ENCODE results near the gene SNX27.
A peak's percentile ranks its signal among the peaks of the same experiment; 100 is the strongest.

The SNX27 gene

DNA sequence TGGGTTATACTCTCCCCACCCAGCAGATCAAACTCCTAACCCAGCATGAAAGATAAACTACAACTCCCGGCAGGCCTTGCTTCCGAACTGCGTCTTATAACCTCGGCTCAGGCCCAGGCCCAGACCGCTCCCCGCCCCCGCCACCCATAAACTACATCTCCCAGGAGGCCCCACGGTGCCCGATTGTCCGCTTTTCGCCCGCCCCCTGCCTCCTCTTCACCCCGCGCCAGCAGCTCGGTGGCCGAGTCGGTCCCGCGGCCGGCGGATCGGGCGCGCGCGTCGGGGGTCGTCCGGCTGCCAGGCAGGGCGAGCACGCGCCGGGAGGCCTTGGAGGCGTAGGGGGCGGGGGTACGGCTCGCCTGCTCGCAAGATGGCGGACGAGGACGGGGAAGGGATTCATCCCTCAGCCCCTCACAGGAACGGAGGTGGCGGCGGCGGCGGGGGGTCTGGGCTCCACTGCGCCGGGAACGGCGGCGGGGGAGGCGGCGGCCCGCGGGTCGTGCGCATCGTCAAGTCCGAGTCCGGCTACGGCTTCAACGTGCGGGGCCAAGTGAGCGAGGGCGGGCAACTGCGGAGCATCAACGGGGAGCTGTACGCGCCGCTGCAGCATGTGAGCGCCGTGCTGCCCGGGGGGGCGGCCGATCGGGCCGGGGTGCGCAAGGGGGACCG is at the start of gene SNX27 (continued):
- TF ChIP-seq ZNF623 (tag by site-specific recombination; IDR thresholded peaks at IDR 0.05) (no peak), ZNF76 (tag by site-specific recombination; IDR thresholded peaks at IDR 0.05; ENCODE audit: borderline replicate concordance, low read depth) (peak; percentile 97), REPIN1 (tag by site-specific recombination; IDR thresholded peaks at IDR 0.05; ENCODE audit: low read depth) (no peak), ZNF558 (tag by site-specific recombination; IDR thresholded peaks at IDR 0.05) (no peak), GLIS1 (tag by site-specific recombination; IDR thresholded peaks at IDR 0.05) (peak; percentile 43; the same call in 1 of the 2 replicates), BCL11B (tag by site-specific recombination; IDR thresholded peaks at IDR 0.05; ENCODE audit: low read depth) (no peak), SP2 (tag by site-specific recombination; IDR thresholded peaks at IDR 0.05) (peak; percentile 50), KLF10 (tag by site-specific recombination; IDR thresholded peaks at IDR 0.05) (peak; percentile 63), ZNF776 (tag by site-specific recombination; IDR thresholded peaks at IDR 0.05; ENCODE audit: borderline replicate concordance) (no peak), ZNF214 (tag by site-specific recombination; IDR thresholded peaks at IDR 0.05; ENCODE audit: borderline replicate concordance) (no peak), ZNF621 (tag by site-specific recombination; IDR thresholded peaks at IDR 0.05) (no peak), ZSCAN16 (tag by site-specific recombination; IDR thresholded peaks at IDR 0.05) (no peak), ZNF433 (tag by site-specific recombination; IDR thresholded peaks at IDR 0.05; ENCODE audit: low read depth) (no peak), ZBTB48 (tag by site-specific recombination; IDR thresholded peaks at IDR 0.05) (peak; percentile 47; the same call in 1 of the 2 replicates), IKZF3 (tag by site-specific recombination; IDR thresholded peaks at IDR 0.05) (peak; percentile 58; the same call in 1 of the 2 replicates), ZNF837 (tag by site-specific recombination; IDR thresholded peaks at IDR 0.05) (no peak), ZNF292 (tag by site-specific recombination; IDR thresholded peaks at IDR 0.05; ENCODE audit: borderline replicate concordance, low read depth) (no peak), ZNF239 (tag by site-specific recombination; IDR thresholded peaks at IDR 0.05) (no peak), ZNF660 (tag by site-specific recombination; IDR thresholded peaks at IDR 0.05) (peak; percentile 91), ZNF830 (tag by site-specific recombination; IDR thresholded peaks at IDR 0.05; ENCODE audit: low read depth) (no peak), ZNF514 (tag by site-specific recombination; IDR thresholded peaks at IDR 0.05) (no peak), ZBTB21 (tag by site-specific recombination; IDR thresholded peaks at IDR 0.05) (no peak)
- TF ChIP-seq, protein P1, sequence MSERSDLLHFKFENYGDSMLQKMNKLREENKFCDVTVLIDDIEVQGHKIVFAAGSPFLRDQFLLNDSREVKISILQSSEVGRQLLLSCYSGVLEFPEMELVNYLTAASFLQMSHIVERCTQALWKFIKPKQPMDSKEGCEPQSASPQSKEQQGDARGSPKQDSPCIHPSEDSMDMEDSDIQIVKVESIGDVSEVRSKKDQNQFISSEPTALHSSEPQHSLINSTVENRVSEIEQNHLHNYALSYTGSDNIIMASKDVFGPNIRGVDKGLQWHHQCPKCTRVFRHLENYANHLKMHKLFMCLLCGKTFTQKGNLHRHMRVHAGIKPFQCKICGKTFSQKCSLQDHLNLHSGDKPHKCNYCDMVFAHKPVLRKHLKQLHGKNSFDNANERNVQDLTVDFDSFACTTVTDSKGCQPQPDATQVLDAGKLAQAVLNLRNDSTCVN (tag by site-specific recombination; optimal IDR thresholded peaks at IDR 0.05): peak; percentile 95
- TF ChIP-seq, protein P2, sequence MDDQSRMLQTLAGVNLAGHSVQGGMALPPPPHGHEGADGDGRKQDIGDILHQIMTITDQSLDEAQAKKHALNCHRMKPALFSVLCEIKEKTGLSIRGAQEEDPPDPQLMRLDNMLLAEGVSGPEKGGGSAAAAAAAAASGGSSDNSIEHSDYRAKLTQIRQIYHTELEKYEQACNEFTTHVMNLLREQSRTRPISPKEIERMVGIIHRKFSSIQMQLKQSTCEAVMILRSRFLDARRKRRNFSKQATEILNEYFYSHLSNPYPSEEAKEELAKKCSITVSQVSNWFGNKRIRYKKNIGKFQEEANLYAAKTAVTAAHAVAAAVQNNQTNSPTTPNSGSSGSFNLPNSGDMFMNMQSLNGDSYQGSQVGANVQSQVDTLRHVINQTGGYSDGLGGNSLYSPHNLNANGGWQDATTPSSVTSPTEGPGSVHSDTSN (CRISPR knock-in tag; IDR thresholded peaks at IDR 0.05): peak; percentile 42; the same call in 1 of the 2 replicates
- TF ChIP-seq, protein P3, sequence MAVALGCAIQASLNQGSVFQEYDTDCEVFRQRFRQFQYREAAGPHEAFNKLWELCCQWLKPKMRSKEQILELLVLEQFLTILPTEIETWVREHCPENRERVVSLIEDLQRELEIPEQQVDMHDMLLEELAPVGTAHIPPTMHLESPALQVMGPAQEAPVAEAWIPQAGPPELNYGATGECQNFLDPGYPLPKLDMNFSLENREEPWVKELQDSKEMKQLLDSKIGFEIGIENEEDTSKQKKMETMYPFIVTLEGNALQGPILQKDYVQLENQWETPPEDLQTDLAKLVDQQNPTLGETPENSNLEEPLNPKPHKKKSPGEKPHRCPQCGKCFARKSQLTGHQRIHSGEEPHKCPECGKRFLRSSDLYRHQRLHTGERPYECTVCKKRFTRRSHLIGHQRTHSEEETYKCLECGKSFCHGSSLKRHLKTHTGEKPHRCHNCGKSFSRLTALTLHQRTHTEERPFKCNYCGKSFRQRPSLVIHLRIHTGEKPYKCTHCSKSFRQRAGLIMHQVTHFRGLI (tag by site-specific recombination; IDR thresholded peaks at IDR 0.05): no peak
- TF ChIP-seq, protein P4, sequence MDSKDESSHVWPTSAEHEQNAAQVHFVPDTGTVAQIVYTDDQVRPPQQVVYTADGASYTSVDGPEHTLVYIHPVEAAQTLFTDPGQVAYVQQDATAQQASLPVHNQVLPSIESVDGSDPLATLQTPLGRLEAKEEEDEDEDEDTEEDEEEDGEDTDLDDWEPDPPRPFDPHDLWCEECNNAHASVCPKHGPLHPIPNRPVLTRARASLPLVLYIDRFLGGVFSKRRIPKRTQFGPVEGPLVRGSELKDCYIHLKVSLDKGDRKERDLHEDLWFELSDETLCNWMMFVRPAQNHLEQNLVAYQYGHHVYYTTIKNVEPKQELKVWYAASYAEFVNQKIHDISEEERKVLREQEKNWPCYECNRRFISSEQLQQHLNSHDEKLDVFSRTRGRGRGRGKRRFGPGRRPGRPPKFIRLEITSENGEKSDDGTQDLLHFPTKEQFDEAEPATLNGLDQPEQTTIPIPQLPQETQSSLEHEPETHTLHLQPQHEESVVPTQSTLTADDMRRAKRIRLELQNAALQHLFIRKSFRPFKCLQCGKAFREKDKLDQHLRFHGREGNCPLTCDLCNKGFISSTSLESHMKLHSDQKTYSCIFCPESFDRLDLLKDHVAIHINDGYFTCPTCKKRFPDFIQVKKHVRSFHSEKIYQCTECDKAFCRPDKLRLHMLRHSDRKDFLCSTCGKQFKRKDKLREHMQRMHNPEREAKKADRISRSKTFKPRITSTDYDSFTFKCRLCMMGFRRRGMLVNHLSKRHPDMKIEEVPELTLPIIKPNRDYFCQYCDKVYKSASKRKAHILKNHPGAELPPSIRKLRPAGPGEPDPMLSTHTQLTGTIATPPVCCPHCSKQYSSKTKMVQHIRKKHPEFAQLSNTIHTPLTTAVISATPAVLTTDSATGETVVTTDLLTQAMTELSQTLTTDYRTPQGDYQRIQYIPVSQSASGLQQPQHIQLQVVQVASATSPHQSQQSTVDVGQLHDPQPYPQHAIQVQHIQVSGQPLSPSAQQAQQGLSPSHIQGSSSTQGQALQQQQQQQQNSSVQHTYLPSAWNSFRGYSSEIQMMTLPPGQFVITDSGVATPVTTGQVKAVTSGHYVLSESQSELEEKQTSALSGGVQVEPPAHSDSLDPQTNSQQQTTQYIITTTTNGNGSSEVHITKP (tag by site-specific recombination; IDR thresholded peaks at IDR 0.05): peak; percentile 90
- TF ChIP-seq, protein P5, sequence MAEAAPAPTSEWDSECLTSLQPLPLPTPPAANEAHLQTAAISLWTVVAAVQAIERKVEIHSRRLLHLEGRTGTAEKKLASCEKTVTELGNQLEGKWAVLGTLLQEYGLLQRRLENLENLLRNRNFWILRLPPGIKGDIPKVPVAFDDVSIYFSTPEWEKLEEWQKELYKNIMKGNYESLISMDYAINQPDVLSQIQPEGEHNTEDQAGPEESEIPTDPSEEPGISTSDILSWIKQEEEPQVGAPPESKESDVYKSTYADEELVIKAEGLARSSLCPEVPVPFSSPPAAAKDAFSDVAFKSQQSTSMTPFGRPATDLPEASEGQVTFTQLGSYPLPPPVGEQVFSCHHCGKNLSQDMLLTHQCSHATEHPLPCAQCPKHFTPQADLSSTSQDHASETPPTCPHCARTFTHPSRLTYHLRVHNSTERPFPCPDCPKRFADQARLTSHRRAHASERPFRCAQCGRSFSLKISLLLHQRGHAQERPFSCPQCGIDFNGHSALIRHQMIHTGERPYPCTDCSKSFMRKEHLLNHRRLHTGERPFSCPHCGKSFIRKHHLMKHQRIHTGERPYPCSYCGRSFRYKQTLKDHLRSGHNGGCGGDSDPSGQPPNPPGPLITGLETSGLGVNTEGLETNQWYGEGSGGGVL (tag by site-specific recombination; IDR thresholded peaks at IDR 0.05): no peak; the same call in 1 of the 2 replicates
